Ecto neural progenitor cell (in vitro differentiated cells): ENCODE results near the gene SAMSN1.
"Not testable (repeated sequence)": the region's sequence is repeated elsewhere in the genome, so short reads cannot be mapped to it uniquely, and the experiment has no call there.

Experiments used
- DNase-seq: peaks from one replicate; pipeline ENCODE4 v3.0.0-alpha.2; 2018; ENCODE audit warnings: low spot score

The SAMSN1 gene

DNA sequence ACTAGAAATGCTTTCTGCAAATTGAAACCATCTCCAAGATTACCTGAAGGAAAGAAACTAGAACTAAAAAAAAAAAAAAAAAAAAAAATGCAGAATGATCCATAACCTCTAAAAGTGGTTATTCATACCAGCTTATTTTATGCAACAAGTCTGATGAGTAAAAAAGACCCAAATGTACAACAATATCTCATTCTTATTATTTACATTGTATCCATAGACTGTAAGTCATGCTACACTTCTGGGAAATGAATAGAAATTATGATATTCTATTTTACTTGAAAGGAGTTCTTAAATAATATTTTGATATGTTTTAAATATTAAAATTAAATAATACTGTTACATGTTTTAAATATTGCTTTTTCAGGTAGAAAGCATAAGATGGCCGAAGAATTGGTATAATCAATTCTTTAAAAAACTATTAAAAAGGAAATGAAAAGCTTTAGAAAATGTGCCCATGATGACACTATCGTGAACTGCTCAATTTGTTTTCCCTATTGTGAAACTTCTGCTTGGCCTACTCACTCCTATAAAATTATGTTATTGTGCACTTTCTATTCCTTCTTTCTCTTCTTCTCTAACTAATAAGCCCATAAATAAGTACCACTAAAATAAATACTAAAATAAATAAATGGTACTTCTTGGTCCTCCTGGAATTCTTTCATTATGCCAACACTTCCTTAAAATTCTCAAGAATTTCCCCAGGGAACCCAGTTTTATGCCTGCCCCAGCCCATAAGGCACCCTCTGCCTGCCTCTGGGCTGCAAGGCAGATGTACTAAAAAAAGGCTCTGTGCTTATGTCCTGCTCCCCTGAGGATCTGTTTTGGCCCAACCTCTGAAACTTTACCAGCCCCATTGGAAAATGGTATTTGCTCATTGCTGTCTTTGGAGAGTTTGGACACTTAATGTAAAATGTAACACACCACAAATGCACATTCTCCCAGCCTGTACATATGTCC, 18.1 kb downstream of the SAMSN1 start:
- DNase-seq, result no peak

DNA sequence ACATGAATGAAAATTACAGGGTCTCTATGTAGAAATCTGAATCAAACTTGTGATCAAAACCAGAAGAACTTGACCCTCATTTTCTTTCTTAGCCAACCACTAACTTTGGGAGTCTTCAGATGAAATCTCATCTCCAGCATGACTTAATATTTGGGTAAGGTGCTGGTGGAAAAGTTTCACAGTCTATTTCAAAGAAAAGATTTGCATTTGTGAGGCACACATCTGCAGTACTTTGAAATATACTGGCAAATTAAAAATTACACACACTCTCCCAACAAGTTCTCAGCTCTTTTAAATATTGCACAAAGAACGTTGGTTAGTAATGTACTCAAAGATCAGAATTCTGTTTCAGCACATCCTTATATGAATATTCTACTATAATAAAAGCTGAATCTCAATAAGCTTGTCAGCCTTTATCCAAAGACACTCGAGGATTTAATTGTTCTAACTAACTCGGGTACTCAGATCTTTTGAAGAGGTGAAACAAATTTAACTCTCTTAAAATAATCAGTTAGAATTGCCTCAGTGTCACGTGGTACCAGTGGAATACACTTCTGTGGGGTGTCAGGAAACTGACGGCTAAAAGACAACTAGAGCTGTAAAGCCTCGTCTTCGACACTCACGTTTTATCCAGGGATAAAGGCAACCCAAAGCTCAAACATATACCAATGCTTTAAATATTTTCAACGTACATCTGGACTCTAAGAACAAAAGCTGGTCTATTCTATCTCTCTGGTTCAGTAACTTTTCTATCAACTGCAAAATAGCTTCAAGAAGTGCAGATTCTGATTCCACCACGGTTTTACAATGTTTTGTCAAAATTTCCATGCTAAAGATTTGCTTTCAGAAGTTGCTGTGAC, 19.0 kb downstream of the SAMSN1 start:
- no peak for DNase-seq

GRCh38 chr21:14526199-14526598, 19.9 kb downstream of the SAMSN1 start:
- DNase-seq, result no peak

DNA sequence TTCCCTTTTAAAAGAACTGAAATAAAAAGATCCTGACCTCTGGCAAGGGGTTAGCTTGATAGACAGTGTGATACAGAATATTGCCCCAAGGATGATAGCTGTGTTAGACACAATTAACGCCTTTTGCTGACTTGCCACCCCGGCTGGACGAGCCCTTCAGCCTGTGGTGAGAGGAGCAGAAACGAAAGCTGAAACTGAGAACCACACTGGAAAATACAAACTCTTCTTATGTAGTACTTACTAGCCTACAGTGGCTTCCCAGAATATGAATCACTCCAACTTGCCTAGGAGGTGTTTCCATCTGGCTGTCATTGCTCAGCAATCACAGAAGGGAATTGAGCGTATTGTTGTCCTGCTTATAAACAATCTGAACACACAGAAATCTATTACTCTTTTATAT, 22.9 kb downstream of the SAMSN1 start:
- no peak for DNase-seq

GRCh38 chr21:14522736-14523135, 23.4 kb downstream of the SAMSN1 start:
- no peak for DNase-seq

GRCh38 chr21:14520535-14520934, 25.6 kb downstream of the SAMSN1 start:
- DNase-seq, result no peak

DNA sequence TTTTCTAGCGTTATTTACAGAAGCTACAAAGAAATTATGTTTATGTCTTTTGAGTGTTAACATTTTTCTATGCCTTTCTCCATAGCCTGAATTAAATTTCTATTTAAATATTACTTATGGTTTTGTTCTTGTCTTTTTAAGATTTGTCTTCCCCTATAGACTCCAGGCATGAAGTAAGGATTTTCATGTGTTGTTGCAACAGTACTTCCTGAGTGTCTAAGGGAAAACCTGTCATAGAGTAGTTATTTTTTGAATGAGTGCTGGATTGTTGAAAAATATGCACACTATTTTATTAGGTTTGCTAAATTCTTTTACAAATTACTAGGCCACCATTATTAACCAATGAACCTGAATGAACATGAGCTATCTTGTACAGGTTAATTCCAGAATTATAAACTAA, 27.1 kb downstream of the SAMSN1 start:
- DNase-seq, result no peak

DNA sequence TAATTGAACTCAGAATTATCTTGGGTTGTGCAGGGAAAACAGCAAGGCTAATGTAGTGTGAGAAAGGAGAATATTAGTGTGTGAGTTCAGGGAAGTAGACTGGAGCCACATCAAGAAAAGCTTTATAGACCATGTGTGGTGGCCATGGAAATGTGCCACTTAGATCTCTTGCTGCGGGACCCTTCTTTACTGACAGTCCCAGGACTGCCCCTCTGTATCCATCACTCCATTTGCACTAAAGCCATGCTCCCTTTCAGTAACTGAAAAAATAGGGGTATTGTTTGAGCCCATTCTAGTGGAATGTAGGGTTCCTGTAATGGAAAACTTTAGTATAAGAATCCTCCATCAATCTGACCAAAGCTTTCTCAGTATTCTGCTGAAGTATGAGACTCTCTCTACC, 32.3 kb downstream of the SAMSN1 start:
- no peak for DNase-seq

- DNase-seq, result not testable (repeated sequence)
These were observed 39.2 kb downstream of the SAMSN1 start for GRCh38 chr21:14506859-14507457.

DNA sequence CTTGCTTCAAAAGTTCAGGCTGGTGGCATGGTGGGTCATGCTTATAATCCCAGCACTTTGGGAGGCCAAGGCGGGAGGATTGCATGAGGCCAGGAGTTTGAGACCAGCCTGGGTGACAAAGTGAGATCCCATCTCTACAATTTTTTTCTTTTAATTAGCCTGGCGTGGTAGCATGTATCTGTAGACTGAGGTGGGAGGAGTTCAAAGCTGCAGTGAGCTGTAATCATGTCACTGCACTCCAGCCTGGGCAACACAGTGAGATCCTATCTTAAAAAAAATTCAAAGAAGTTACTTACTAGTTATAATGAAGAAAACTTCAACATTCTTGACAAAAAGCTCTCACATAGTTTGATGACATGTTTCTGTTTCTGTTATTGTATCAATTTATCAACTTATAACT, 45.2 kb downstream of the SAMSN1 start:
- no peak for DNase-seq

GRCh38 chr21:14499316-14499715, 46.8 kb downstream of the SAMSN1 start:
- no peak for DNase-seq

DNA sequence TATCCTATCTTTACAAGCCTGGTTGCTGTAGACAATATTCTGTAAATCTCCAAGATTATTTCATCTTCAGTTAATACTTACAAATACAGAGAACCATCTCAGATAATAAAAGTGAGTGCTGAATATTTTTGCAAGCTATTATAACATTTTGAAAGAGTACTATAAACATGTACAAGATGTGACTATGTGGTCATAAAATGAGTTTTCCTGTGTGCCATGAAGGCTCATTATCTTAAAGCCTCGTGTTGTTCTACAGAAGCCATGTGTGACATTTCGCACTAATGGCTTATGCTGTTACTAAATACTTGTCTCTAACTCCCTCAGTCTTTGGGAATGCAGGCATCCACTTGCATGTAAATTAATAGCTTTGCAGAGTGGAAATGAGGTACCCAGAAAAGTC, 48.3 kb downstream of the SAMSN1 start:
- DNase-seq, result no peak

GRCh38 chr21:14495075-14495474, 51.0 kb downstream of the SAMSN1 start:
- no peak for DNase-seq

- not testable (repeated sequence) for DNase-seq
These were observed 51.9 kb downstream of the SAMSN1 start for GRCh38 chr21:14494181-14494580.

DNA sequence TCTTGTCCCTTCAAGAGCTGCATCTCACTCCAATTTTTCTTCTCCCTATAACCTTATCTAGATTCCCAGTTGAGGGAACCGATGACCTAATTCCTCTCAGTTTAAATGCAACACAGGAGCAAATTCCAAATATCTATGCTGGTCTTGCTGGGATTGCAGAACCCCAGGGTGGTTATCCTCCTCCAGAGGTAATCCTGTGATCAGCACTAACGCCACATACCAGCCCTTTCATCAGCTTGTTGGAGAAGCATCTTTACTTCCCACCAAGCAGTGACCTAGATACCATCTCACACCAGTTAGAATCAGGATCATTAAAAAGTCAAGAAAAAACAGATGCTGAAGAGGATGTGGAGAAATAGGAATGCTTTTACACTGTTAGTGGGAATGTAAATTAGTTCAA, 52.4 kb downstream of the SAMSN1 start:
- DNase-seq, result no peak

- DNase-seq, result no peak
These were observed 53.2 kb downstream of the SAMSN1 start for GRCh38 chr21:14492931-14493330.

DNA sequence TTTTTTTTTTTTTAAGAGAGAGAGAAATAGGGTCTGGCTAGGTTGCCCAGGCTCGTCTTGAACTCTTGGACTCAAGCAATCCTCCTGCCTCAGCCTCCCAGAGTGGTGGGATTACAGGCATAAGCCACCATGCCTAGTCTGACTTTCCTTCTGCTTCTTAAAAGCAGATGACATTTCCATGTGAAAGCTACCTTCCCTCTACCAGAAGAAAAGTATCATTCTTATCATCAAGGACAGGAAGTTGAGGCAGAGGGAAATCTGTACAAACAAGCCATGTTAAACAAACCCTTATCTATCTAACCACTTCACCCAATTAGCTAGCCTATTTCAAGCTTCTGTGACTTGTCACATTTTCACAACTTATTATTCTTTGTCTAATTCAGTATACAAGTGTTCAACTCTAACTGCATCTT, 54.8 kb downstream of the SAMSN1 start:
- no peak for DNase-seq

- DNase-seq, result no peak
These were observed 57.4 kb downstream of the SAMSN1 start for GRCh38 chr21:14488672-14489204.

DNA sequence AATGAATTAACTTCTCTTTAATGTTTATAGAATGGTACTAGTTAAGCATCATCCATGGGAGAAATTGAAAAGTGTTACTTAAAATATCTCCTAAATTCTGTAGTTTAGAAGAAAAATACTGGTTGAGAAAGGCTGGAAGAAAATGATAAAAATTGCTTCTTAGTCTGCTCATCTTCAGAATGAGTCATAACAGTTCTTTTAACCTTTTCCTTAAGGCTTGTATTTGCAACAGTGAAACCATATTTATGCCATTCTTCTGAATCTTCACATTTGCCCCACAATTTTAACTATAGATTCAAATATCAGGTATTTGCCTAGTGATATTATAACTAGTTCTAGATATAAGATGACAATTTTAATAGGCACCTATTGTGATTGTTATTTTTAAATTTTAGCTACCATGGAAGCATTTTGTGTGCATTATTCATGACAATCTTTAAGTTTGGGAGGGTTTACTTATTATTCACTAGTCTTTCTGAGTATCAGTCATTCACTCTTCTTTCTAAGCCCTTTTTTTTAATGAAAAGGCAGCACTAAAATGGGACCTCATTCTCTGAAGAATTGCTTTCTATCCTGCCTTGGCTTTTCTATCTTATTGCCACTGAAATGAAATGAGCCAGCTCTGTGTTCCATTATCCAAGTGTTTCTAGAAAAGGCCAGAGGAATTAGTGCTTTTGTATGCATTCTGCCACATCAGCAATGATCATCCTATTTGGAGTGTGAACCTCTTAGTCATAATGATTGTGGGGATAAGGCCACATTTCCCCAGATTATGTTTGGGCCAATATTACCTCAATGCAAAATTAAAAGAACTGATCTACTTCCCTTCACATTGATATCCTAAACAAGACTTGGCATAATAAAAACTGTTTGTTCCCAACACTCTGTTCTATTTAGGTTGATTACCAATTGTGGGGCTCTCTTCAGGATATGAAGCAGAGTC, 58.4 kb downstream of the SAMSN1 start:
- no peak for DNase-seq

DNA sequence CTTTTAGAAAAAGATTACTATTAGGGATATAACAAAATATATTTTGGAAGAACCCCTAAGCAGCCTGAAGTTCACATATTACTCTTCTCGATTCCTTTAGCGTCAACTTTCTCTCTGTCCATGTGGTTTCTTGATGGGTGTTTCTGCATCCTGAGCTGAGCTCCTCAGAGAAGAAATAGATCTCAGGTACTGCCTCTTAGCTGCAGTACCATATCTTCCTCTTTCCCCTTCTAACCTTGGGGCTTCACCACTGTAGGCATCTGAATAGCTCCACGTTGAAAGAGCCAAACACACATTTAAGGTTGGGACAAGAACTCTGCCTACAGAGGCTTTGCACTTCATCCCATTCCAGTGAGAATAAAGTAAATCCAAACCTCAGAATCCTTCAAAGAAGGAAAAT, 59.2 kb downstream of the SAMSN1 start:
- DNase-seq, result no peak
